TTC549 (cell line): Measurements from ENCODE around the gene PPP2R2B.

Experiments used
- FAIRE-seq: peaks from 2 replicates; lab custom pipeline; 2012; peaks lifted over from hg19 to GRCh38; lab: Jason Lieb, UNC

The PPP2R2B gene

GRCh38 chr5:146699138-146699537 lies 179.4 kb downstream of the PPP2R2B start:
- FAIRE-seq = no peak

DNA sequence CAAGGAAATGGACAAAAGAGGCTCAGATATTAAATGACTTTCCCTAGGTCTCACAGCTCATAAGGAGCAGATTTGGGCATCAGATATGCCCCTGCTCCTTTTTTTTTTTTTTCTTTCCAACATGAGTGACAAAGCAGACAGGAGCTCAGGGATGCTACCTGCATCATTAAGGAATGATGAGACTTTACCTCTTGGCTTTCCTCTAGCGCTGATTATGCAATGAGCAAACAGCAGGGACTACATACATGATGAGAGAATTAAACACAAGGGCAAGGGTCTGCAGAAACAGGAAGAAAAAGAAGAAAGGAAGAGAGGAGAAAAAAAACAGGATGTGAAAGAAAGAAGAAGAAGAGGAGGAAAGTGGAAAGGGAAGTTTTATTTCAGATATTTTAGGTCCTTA lies 179.9 kb downstream of the PPP2R2B start:
- FAIRE-seq = no peak

DNA sequence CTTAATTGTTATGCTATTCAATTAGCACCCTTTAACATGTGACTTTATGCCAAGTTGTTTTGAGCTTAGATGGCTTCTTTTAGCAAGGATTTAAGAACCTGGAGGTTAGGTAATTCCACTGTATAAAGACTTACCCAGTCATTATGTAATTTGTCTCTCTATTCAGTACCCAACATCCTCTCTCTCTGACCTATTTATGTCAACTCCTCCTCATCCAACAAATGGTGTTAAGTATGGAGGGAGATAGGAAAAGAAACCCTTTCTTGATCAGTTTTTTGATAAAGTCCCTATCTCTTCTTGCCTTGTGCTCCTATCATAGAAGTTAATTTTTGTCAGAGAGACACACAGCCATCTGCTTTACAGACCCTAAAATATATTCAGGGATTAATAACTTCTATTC lies 181.3 kb downstream of the PPP2R2B start:
- FAIRE-seq = no peak

DNA sequence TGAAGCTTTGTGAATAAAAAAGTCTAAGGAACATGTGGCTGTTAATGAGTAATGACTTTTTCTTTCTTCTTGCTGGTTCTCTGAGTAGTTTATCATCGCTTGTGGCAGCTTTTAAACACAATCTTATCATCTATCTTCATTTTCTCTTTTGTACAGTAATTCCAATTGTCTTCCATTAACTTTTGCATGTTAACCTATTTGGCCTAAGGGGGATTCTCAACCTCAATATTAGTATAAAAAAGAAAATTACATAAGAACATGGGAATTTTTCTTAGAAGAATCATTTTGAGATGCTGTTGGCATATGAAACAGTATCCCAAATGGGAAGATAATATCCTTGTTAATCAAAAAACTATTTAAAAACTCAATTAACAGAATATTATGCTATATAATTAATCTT lies 182.9 kb downstream of the PPP2R2B start:
- FAIRE-seq = no peak

GRCh38 chr5:146690880-146691355 lies 187.6 kb downstream of the PPP2R2B start:
- FAIRE-seq = no peak

DNA sequence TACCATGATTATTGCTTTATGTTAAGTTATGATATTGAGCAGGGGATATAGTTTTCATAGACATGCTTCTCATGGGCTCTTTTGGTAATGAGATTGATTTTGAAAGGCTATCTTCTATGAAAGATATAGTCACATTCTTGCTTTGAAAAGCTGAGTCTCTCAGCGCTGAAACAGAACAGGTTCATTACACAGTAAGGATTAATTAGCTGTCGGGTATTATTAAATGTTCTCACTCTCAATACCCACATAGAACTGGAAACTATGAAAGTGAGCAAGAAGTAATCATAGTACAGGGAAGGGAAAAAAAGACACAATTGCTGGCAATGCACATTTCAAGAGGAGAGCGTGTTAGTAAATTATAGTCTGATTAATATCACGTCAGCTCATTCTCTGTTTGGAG lies 190.9 kb downstream of the PPP2R2B start:
- no peak for FAIRE-seq

DNA sequence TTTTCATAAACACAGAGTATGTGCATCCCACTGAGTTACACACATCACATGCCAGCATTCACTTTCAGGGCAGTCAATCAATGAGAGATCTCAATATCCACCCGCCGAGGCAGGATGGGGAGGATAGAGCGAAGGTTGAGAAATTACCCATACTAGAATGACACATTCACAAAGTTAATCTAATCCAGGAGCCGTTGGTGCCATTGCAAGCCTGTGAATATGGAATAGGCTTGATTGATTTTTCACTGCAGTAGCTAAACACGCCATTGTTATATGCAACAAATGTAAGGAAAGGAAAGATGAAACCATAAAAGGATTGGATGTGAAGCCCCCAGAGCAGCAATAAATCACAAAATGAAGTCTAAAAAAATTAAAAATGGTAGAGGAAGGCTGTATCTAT lies 194.7 kb downstream of the PPP2R2B start:
- no peak for FAIRE-seq

GRCh38 chr5:146682899-146683532 lies 195.5 kb downstream of the PPP2R2B start:
- no peak for FAIRE-seq

- no peak for FAIRE-seq
Measured at GRCh38 chr5:146681585-146682105, 196.9 kb downstream of the PPP2R2B start.

GRCh38 chr5:146680846-146681584 lies 197.5 kb downstream of the PPP2R2B start:
- FAIRE-seq = no peak

DNA sequence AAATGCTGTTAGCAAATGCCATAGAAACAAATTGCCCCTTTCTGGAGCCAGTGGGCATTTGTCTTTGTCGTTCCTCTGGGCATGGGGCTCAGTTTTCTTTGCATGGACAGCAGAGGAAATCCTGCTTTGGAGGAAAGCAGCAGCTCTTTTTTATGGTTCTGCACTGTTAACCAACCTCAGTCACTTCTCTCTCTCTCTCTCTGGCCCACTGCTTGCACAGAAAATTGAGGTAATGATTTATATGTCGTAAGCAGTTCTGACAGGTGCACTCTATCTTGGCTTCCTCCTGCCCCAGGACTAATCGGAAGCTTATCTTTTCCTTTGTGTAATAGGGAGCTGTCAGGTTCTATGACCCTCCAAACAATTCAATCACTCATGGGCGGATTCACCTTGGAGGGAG lies 202.9 kb downstream of the PPP2R2B start:
- no peak for FAIRE-seq

GRCh38 chr5:146672866-146673265 lies 205.7 kb downstream of the PPP2R2B start:
- FAIRE-seq = no peak

- FAIRE-seq = no peak
Measured at GRCh38 chr5:146671561-146672295, 206.8 kb downstream of the PPP2R2B start.

- no peak for FAIRE-seq
Measured at GRCh38 chr5:146669656-146670055, 208.9 kb downstream of the PPP2R2B start.

GRCh38 chr5:146667633-146668272 lies 210.8 kb downstream of the PPP2R2B start:
- FAIRE-seq = no peak

DNA sequence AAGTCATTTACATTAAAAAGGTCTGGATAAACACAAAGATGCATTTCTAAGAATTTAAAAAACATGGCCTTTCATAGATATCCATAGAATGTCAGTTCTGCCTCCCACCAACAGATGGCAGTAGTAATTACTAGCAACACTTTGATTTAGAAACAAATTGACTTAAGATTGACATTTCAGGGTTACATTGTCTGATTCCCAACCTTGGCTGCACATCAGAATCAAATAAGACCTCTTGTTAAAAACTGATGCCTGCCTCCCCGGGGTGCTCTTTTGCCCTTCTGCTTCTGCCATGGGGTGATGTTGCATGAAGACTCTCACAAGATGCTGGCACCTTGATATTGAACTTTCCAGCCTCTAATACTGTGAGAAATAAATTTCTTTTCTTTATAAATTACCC lies 216.3 kb downstream of the PPP2R2B start:
- no peak for FAIRE-seq

- no peak for FAIRE-seq
Measured at GRCh38 chr5:146660376-146660960, 218.1 kb downstream of the PPP2R2B start.

- no peak for FAIRE-seq
Measured at GRCh38 chr5:146659961-146660360, 218.6 kb downstream of the PPP2R2B start.

DNA sequence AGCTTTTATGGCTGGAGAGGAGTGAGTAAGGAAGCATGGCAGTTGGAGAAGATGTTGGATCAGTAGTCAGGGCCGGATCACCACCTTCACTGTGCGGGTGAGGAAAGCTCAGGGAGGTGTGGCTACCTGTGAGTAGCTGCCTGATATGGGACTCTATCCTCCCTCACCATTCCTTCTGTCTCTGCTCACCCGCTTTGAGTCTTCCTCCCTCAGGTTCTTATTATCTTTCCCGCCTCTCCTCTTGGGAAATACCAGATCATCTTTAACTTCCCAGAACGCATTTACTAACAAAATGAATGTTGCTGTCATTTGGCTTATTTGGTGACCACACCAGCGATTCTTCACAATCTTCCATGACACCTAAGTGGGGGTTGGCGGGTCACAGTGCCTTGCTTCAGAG lies 221.9 kb downstream of the PPP2R2B start:
- FAIRE-seq = no peak

- FAIRE-seq = no peak
Measured at GRCh38 chr5:146653560-146653959, 225.0 kb downstream of the PPP2R2B start.

GRCh38 chr5:146652547-146652946 lies 226.0 kb downstream of the PPP2R2B start:
- no peak for FAIRE-seq

GRCh38 chr5:146647656-146648199 lies 230.8 kb downstream of the PPP2R2B start:
- FAIRE-seq = no peak
